HL-60 (cell line): ENCODE data around the gene FAM76A.

Experiments
- POLR2AphosphoS5 ChIP-seq: IDR thresholded peaks from 2 replicates; pipeline ENCODE4 v1.6.1; 2012; ENCODE audit warnings: low read depth
- TF ChIP-seq, protein P1 (sequence below): IDR thresholded peaks from one replicate; pipeline ENCODE4 v1.5.1; 2011; ENCODE audit warnings: low read length, control low read depth, inconsistent platforms; ENCODE audit not compliant: insufficient read depth
- TF ChIP-seq, protein P2 (sequence below): IDR thresholded peaks from 2 replicates; pipeline ENCODE4 v1.6.1; 2012; ENCODE audit warnings: low read depth; ENCODE audit not compliant: insufficient replicate concordance

DNA sequence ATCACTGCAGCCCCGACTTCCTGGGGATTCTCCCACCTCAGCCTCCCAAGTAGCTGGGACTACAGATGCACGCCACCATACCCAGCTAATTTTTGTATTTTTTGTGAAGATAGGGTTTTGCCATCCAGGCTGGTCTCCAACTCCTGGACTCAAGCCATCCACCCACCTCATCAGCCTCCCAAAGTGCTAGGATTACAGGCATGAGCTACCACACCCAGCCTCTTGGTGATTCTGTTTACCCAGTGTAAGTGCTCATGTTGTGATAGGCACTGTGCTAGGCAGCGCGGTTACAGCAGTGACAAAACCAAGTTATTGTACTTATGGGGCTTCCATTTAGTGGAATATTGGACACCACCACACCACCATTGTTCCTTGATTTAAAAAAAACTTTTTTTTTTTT is 37.6 kb downstream of the FAM76A start:
- TF ChIP-seq, protein P1, sequence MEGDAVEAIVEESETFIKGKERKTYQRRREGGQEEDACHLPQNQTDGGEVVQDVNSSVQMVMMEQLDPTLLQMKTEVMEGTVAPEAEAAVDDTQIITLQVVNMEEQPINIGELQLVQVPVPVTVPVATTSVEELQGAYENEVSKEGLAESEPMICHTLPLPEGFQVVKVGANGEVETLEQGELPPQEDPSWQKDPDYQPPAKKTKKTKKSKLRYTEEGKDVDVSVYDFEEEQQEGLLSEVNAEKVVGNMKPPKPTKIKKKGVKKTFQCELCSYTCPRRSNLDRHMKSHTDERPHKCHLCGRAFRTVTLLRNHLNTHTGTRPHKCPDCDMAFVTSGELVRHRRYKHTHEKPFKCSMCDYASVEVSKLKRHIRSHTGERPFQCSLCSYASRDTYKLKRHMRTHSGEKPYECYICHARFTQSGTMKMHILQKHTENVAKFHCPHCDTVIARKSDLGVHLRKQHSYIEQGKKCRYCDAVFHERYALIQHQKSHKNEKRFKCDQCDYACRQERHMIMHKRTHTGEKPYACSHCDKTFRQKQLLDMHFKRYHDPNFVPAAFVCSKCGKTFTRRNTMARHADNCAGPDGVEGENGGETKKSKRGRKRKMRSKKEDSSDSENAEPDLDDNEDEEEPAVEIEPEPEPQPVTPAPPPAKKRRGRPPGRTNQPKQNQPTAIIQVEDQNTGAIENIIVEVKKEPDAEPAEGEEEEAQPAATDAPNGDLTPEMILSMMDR: no peak
- TF ChIP-seq POLR2AphosphoS5: no peak
- TF ChIP-seq, protein P2, sequence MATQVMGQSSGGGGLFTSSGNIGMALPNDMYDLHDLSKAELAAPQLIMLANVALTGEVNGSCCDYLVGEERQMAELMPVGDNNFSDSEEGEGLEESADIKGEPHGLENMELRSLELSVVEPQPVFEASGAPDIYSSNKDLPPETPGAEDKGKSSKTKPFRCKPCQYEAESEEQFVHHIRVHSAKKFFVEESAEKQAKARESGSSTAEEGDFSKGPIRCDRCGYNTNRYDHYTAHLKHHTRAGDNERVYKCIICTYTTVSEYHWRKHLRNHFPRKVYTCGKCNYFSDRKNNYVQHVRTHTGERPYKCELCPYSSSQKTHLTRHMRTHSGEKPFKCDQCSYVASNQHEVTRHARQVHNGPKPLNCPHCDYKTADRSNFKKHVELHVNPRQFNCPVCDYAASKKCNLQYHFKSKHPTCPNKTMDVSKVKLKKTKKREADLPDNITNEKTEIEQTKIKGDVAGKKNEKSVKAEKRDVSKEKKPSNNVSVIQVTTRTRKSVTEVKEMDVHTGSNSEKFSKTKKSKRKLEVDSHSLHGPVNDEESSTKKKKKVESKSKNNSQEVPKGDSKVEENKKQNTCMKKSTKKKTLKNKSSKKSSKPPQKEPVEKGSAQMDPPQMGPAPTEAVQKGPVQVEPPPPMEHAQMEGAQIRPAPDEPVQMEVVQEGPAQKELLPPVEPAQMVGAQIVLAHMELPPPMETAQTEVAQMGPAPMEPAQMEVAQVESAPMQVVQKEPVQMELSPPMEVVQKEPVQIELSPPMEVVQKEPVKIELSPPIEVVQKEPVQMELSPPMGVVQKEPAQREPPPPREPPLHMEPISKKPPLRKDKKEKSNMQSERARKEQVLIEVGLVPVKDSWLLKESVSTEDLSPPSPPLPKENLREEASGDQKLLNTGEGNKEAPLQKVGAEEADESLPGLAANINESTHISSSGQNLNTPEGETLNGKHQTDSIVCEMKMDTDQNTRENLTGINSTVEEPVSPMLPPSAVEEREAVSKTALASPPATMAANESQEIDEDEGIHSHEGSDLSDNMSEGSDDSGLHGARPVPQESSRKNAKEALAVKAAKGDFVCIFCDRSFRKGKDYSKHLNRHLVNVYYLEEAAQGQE: no peak
